PC-3 (cell line): ENCODE results near the gene AKAP7.

Experiments used
- EZH2 ChIP-seq: fragments of 300-600 bp; sonication (generic); IDR thresholded peaks from one replicate; pipeline ENCODE4 v1.6.1; 2017; ENCODE audit warnings: antibody characterized with exemption, mild to moderate bottlenecking, low read length; ENCODE audit not compliant: unreplicated experiment
- TF ChIP-seq, protein P1 (sequence below): fragments of 300-600 bp; sonication (generic); conservative IDR thresholded peaks from 2 replicates; pipeline ENCODE4 v1.5.1; 2017; ENCODE audit warnings: antibody characterized with exemption, low read depth, mild to moderate bottlenecking, low read length

DNA sequence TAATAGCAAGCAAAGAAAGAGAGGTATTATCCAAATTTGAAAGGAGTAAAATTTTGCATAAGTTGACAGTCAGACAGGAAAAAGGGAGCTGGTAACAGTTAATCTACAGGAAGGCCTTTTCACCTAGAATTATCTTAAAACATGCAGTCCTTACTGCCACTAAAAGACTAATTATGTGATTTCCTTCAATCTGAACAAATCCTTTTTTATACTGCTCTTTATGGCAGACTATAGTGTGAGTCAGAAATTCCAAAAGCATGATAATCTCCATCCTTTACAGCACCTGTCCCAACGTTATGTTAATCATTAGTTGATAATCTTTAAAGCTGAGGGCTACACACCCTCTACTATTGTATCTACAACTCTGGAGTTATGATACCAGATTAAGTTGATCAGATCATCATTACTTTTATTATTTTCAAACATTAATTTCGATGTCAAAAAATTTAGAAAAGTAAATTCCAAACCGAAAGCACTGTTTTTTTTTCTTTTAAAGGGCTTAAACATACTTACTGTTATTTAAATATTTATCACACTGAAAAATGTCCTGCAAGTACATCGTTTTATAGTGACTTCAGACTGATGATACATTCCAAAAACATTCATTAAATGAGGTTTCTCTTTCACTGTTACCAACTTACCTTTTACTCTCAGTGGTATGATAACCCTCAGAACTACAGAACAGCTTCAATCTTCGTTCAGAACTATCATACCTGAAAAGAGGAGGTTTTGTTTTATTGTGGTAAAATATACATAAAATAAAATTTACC is 33.2 kb upstream of the AKAP7 start:
- TF ChIP-seq, protein P1, sequence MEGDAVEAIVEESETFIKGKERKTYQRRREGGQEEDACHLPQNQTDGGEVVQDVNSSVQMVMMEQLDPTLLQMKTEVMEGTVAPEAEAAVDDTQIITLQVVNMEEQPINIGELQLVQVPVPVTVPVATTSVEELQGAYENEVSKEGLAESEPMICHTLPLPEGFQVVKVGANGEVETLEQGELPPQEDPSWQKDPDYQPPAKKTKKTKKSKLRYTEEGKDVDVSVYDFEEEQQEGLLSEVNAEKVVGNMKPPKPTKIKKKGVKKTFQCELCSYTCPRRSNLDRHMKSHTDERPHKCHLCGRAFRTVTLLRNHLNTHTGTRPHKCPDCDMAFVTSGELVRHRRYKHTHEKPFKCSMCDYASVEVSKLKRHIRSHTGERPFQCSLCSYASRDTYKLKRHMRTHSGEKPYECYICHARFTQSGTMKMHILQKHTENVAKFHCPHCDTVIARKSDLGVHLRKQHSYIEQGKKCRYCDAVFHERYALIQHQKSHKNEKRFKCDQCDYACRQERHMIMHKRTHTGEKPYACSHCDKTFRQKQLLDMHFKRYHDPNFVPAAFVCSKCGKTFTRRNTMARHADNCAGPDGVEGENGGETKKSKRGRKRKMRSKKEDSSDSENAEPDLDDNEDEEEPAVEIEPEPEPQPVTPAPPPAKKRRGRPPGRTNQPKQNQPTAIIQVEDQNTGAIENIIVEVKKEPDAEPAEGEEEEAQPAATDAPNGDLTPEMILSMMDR, result no peak
- no peak for TF ChIP-seq EZH2
